ENCODE results near the gene FSHR. TPM values are rescaled to one million over a fixed set of nuclear protein-coding genes. Genes with fewer than 3 reads are reported as not detected.

FSHR gene
- polyA plus RNA-seq, 1 experiment, result not detected

- TF ChIP-seq CTCF (IDR thresholded peaks at IDR 0.05; ENCODE audit: insufficient read depth, low read depth, low read length), result no peak
- Histone ChIP-seq H3K27me3 (ENCODE audit: control insufficient read depth, insufficient read depth, low read length) (no peaks in the 10 kb centered on the region), H3K4me3 (ENCODE audit: low read depth, low read length) (no peak overlapping the region), H3K36me3 (ENCODE audit: control insufficient read depth, insufficient read depth, low read length) (no peaks in the 10 kb centered on the region)
- no peak for DNase-seq (ENCODE audit: low read depth)
- ChIA-PET CTCF (no interaction called here), POLR2A (no interaction called here)
These were observed 169.4 kb downstream of the FSHR start for GRCh38 chr2:48984922-48985321.

DNA sequence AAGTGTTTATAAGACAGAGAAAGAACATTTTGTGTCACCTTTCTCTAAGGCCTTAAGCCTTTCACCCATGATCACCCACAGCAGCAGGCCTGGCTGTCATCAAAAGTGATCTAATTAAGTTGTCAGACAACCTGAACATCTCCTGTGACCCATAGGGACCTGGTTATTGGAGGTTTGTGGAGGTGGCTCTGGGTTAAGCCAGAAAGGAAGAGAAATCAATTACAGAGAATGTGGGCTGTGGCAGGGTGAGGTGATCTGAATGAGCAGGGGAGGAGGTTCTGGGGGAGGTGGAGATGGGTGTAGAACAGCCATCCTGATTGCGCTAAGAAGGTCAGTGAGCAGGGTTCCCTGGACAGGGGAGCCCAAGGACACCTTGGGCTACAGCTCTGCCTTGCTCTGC is 170.8 kb downstream of the FSHR start:
- H3K36me3 ChIP-seq (ENCODE audit: control insufficient read depth, insufficient read depth, low read length), result no peaks in the 10 kb centered on the region
- H3K27me3 ChIP-seq (ENCODE audit: control insufficient read depth, insufficient read depth, low read length), result no peaks in the 10 kb centered on the region
- DNase-seq (ENCODE audit: low read depth), result no peak
- ChIA-PET POLR2A (no interaction called here), CTCF (no interaction called here)
- H3K4me3 ChIP-seq (ENCODE audit: low read depth, low read length), result no peak overlapping the region
- no peak for TF ChIP-seq CTCF (IDR thresholded peaks at IDR 0.05; ENCODE audit: insufficient read depth, low read depth, low read length)

- Histone ChIP-seq H3K36me3 (ENCODE audit: control insufficient read depth, insufficient read depth, low read length) (no peaks in the 10 kb centered on the region), H3K27me3 (ENCODE audit: control insufficient read depth, insufficient read depth, low read length) (no peaks in the 10 kb centered on the region), H3K4me3 (ENCODE audit: low read depth, low read length) (no peak overlapping the region)
- POLR2A ChIA-PET, result no interaction called here
- no peak for TF ChIP-seq CTCF (IDR thresholded peaks at IDR 0.05; ENCODE audit: insufficient read depth, low read depth, low read length)
- CTCF ChIA-PET, result no interaction called here
- DNase-seq (ENCODE audit: low read depth), result no peak
These were observed 171.4 kb downstream of the FSHR start for GRCh38 chr2:48982887-48983435.

- Histone ChIP-seq H3K27me3 (ENCODE audit: control insufficient read depth, insufficient read depth, low read length) (no peaks in the 10 kb centered on the region), H3K4me3 (ENCODE audit: low read depth, low read length) (no peak overlapping the region), H3K36me3 (ENCODE audit: control insufficient read depth, insufficient read depth, low read length) (no peaks in the 10 kb centered on the region)
- no peak for TF ChIP-seq CTCF (IDR thresholded peaks at IDR 0.05; ENCODE audit: insufficient read depth, low read depth, low read length)
- ChIA-PET POLR2A (no interaction called here), CTCF (no interaction called here)
- no peak for DNase-seq (ENCODE audit: low read depth)
These were observed 173.5 kb downstream of the FSHR start for GRCh38 chr2:48980846-48981245.

- CTCF ChIA-PET, result no interaction called here
These were observed 174.6 kb downstream of the FSHR start for GRCh38 chr2:48979691-48980090.

More at GRCh38 chr2:48979691-48980090, 174.6 kb downstream of the FSHR start:
- POLR2A ChIA-PET, result no interaction called here
- H3K27me3 ChIP-seq (ENCODE audit: control insufficient read depth, insufficient read depth, low read length), result no peaks in the 10 kb centered on the region
- no peaks in the 10 kb centered on the region for H3K36me3 ChIP-seq (ENCODE audit: control insufficient read depth, insufficient read depth, low read length)
- no peak for DNase-seq (ENCODE audit: low read depth)
- TF ChIP-seq CTCF (IDR thresholded peaks at IDR 0.05; ENCODE audit: insufficient read depth, low read depth, low read length), result no peak
- no peak overlapping the region for H3K4me3 ChIP-seq (ENCODE audit: low read depth, low read length)

All from BJ (cell line).